Cerebellar cortex (tissue), 1 donor: ENCODE measurements around the gene RALGAPA2.

Experiments
- DNase-seq: peaks from one replicate; pipeline ENCODE4 v3.0.0-alpha.2; 2015; ENCODE audit warnings: low spot score

The RALGAPA2 gene

GRCh38 chr20:20432618-20433286 is 279.7 kb downstream of the RALGAPA2 start:
- DNase-seq: no peak

DNA sequence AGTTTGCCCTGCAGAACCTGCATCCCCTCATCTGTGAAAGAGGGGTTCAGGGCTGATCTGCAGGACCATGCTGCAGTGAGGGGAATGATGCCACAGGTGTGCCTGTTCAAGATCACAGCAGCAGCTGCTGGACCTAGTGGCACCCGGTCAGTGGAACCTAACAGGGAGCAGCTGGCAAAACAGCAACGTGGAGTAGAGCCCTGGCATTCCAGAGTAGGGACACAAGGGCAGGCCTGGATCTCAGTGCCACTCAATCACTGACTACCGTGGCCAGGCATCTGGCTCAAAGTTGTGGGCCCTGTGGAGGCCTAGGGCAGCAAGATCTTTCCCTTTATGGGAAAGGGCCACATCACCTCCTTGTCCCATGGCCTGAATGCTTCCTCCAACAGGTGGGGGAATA is 282.4 kb downstream of the RALGAPA2 start:
- no peak for DNase-seq

- DNase-seq: no peak
These were observed 284.4 kb downstream of the RALGAPA2 start for GRCh38 chr20:20428067-20428466.

- DNase-seq: no peak
These were observed 285.1 kb downstream of the RALGAPA2 start for GRCh38 chr20:20427227-20427864.

DNA sequence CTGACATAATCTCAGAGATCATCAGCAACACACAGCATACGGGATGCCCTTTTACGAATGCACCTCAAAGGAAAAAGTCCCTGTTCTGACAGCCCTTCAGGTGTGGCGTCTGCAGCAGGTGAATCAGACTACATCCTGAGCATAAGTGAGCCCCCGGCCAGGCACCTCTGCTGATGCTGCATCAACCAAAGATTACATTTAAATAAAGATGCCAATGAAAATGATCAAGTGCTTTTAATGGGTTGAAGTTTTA is 285.9 kb downstream of the RALGAPA2 start:
- no peak for DNase-seq

DNA sequence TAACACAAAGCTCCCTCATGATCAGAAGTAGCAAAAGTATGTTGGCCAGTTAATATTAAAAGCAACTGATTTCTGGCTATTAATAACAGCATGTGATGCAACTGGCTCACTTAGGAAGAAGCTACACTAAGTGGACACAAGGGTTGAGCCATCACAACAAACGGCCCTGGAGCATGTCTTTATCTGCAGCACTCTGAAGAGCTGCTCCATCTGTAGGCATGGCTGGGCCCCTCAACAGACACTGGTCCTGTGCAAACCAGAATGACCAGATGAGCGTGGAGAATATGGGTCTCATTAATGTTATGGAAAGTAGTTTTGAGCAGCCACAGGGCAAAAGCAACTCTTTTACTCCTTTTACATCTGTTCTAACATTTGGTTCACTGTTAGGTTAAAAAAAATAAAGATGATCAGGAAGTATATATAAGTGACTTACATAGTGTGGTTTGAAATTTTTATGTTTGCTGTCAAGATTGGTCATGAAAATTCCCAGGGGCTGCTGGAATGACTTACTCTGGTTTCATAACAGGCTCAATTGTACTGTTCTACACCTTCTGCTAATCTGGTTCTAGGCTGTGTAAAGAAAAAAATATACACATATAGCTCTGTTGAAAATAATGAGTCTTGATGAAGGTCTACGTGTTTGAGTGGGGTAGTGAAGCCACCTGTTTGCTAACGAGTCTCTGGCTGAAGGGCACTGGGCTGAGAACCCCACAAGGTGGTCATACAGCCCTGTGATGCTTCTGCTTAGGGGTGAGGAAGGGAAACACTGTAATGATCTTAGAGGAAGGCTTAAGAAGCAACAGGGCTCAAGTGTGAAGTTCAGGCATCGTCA is 286.4 kb downstream of the RALGAPA2 start:
- no peak for DNase-seq

DNA sequence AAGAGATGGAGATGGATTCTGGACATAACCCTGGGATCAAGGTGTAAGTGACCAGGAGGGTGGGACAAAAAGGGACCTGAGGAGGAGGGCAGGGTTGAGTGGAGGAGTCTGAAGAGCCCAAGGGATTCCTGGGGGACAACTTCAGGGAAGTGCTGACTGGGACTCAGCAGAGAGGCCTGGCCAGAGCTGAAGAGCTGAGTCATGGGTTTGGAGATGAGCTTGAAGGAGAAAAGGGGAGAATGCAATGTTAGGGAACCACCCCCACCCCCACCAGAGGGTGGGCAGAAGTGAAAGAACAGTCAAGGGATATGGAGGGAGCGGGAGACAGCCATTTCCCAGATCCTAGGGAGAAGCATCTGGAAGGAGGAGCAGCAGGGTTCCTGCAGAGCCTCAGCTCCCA is 289.3 kb downstream of the RALGAPA2 start:
- no peak for DNase-seq

- no peak for DNase-seq
These were observed 294.4 kb downstream of the RALGAPA2 start for GRCh38 chr20:20417876-20418676.

DNA sequence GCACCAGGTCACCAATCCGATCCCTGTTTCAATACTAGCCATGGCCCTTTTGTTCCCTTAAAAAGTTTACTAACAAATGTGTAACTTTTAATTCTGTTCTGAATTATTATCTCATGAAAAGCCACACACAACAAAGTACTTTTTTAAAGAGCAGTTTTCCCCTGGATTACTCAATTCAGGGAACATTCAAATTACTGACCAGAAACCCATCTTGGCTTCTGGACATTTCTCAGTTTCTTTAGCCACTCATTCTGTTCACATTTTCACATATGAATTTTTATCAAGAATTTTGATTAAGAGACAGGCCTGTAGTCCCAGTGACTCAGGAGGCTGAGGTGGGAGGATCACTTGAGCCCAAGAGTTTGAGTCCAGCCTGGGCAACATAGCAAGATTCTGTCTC is 297.1 kb downstream of the RALGAPA2 start:
- DNase-seq: no peak

- DNase-seq: no peak
These were observed 297.7 kb downstream of the RALGAPA2 start for GRCh38 chr20:20414640-20415220.

GRCh38 chr20:20413810-20414281 is 298.6 kb downstream of the RALGAPA2 start:
- no peak for DNase-seq

- DNase-seq: no peak
These were observed 299.7 kb downstream of the RALGAPA2 start for GRCh38 chr20:20412750-20413149.

DNA sequence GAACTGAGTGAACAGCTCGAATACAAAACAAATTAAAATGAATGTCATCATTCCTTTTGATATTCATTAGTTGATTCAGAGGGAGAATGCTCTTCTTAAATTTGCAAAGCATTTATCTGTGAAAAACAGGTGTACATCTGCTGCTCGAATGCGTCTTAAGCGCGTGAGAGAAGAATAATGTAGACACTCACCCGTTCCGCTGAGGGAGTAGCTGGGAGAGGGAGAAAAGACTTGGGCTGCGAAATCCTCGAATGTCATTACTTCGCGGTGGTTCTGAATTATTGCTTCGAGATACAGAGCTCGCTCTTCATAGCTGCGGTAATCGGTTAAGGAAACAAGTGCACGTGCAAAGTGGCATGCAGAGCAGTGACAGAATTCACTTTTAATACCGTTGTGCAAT is 300.6 kb downstream of the RALGAPA2 start:
- DNase-seq: peak; percentile 60

DNA sequence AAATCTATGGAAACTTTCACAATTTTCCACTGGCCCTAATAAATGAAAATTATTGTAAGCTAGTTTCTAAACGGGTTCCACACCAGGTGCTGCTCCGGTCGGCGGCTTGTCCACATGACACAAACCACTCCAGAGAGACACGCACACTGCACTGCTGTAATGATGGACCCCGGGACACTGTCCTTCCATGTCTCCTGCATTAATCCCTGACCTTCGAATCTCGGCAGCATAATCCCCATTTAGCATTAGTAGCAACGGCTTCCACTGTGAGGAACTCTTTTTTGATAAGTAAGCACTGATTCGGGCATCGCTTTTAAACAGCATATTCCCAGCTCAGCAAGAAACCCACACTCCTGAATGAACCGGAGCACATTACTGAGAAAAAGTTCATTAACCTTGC is 301.0 kb downstream of the RALGAPA2 start:
- DNase-seq: peak; percentile 68

DNA sequence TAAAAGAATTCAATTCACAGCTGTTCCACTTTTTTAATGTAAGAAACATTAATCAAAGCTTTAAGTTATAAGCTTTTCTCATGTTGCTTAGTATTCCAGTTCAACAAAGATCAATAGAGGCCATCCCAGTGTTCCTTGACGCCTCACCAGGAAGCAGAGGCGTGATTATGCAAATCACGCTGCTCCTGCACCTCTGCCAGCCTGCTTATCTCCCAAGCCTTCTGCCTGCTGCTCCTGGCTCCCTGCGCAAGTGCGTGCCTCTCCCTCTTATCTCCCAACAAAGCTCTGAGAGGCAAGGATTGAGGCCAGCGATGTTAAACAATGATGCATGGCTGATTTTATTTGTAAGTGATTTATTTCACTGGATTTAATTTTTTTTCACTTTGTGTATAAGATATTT is 301.8 kb downstream of the RALGAPA2 start:
- DNase-seq: peak; percentile 91

DNA sequence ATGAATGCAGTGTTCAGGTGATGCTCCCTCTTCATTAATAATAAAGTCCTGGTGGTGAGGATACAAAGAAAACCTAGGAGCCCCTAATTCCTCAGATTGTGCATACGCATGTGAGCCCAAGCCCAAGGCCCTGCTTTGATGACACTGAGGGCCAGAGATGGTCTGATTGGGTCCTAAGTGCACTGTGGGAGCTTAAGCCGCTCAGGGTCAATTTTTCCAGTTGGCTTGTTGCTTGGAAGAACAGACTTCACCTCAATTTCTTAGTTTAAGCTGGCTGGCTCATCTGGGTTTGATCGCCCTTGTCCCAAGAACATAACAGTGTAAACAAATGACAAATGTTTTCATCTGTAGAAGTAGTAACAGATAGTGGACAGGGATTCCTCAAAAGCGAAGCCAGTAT is 303.1 kb downstream of the RALGAPA2 start:
- peak; percentile 4 for DNase-seq

DNA sequence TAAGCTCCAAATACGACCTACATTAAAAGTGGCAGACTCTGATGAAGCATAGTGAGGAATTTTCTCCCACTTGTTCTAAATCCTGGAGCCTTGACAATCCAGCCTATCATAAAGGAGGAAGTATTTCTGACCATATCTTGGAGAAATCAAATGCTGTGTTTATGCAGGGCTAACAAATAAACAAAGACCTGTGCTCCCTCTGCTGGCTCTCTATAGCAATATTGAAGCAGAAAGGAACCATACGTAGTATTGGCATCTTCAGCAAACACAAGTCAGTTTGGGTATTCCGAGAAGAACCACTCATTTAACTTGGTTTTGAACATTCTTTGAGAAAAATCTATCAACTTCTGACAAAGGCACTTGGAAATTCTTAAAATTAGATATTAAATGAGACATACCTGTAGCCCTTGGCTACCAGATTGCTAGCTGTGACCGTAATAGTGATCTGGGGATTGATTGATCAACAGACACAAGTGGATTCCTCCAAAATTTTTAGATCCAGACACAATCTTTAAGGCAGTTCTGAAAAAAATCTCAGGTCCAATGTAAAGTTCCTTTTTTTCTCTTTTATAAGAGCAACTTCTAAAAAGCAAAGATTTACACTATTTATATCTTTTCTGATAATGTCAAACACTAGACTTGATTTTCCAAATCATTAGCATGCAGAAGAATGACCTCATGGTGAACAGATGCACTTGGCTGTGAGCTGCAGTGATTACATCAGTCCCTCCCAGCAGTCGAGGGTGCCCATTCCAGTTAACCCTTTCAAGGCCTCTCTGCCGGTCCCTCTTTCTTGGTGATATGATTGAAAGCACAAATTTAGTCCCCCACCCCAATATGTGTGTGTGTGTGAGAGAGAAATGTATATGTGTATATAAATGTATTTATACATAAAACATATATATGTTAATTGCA is 304.3 kb downstream of the RALGAPA2 start:
- DNase-seq: peak; percentile 84

GRCh38 chr20:20406306-20406705 is 306.1 kb downstream of the RALGAPA2 start:
- DNase-seq: no peak

DNA sequence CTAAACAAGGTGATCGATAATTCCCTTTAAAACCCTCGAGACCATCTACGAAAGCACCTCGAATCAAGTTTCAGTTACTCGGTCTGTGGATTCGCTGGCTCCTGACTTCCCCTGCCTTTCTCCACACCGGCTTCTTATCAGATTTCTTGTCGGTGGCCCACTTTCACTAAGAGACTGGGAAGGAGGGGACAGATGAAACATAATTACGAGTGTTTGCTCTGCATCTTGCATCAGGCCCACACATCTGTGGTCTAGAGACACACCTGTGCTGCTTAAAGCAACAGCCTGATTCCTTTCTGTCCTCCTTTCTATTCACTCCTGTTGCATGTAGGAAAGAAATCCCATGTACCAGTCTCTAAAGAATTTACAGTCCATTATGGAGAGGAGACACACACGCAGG is 306.8 kb downstream of the RALGAPA2 start:
- no peak for DNase-seq

DNA sequence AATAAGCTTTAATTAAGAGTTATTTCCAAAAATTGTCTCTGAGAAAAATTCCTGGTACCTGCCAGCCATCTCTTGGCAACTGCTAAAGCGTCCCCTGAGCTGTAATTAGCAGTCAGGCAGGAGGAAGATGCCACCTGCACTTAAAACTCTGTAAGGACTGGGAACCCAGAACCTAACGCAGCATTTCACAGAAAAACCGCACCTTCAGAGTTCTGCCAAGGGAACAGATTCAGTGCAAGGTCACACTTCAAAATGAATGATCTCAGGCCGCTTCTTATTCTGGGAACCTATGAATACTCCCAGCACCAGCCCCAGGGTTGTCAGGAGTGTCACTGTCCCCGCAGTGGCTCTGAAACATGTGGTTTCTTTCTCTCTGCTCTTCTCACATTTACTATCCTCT is 307.8 kb downstream of the RALGAPA2 start:
- peak; percentile 64 for DNase-seq

- DNase-seq: no peak
These were observed 310.5 kb downstream of the RALGAPA2 start for GRCh38 chr20:20401991-20402390.
